Activated CD4-positive, alpha-beta T cell treated with anti-CD3 and anti-CD28 coated beads, Interleukin-2, amount 10 ng/mL, durations not matched to agents 24 days and 14 days (primary cell): ENCODE data around the gene ARL8B. TPM values are rescaled to one million over a fixed set of nuclear protein-coding genes. Genes with fewer than 3 reads are reported as not detected.
"Not testable (repeated sequence)": the region's sequence is repeated elsewhere in the genome, so short reads cannot be mapped to it uniquely, and the experiment has no call there.

Source experiments
- DNase-seq: peaks from one replicate; pipeline ENCODE4 v3.0.0; 2022
- H3K27ac Mint-ChIP-seq: one replicate; pipeline ENCODE4 v1.8.0; 2022; ENCODE audit warnings: mild to moderate bottlenecking, mixed read lengths
- H3K27me3 Mint-ChIP-seq: one replicate; pipeline ENCODE4 v1.8.0; 2022; ENCODE audit warnings: mixed read lengths
- H3K36me3 Mint-ChIP-seq: one replicate; pipeline ENCODE4 v1.8.0; 2022; ENCODE audit warnings: low read depth, mild to moderate bottlenecking, mixed read lengths
- H3K4me1 Mint-ChIP-seq: one replicate; pipeline ENCODE4 v1.8.0; 2021; ENCODE audit warnings: mixed read lengths
- H3K4me3 Mint-ChIP-seq: one replicate; pipeline ENCODE4 v1.8.0; 2022; ENCODE audit warnings: mild to moderate bottlenecking, moderate library complexity, mixed read lengths
- H3K9me3 Mint-ChIP-seq: one replicate; pipeline ENCODE4 v1.8.0; 2021; ENCODE audit warnings: mixed read lengths
- intact Hi-C: fragments of 100-400 bp; cut with micrococcal nuclease; formaldehyde crosslinking; loops from one replicate; pipeline ENCODE4 v1.15.1; 2023
- total RNA-seq: library from RNA; stranded (reverse); gene quantifications from 2 replicates; pipeline ENCODE4 v1.2.3, GENCODE V29; 2022

The ARL8B gene
- total RNA-seq, 1 donor from 2014 or later, result 50.4 TPM

DNA sequence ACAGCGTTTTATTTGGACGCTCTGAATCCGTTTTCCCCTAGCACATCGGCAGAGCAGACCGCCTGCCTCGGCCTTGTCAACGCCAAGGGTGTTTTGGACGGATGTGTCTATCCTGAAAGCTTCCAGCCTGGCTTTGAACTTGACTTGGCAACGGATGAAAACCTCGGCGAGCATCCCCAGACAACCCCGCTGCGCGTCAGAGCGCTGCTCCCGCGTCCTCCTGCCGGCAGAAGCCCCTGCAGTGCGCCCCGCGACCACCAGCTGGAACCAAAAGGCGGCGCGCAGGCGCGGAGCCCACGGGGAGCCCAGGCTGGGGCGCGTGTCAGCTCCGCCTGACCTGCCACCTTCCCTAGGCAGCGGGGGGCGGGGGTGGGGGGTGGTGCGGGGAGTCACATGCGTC, 26.2 kb upstream of the ARL8B start:
- Mint-ChIP-seq H3K4me1 (peaks cover 4% of the 10 kb centered on the region), H3K27me3 (peaks cover 31% of the 10 kb centered on the region), H3K9me3 (no peaks in the 10 kb centered on the region), H3K4me3 (peak overlapping the region; percentile 31), H3K27ac (no peak overlapping the region), H3K36me3 (no peaks in the 10 kb centered on the region)
- DNase-seq, result no peak
- intact Hi-C loops, result no loop called here

GRCh38 chr3:5096336-5097008, 25.6 kb upstream of the ARL8B start:
- H3K4me1 Mint-ChIP-seq, result peaks cover 4% of the 10 kb centered on the region
- no peaks in the 10 kb centered on the region for H3K36me3 Mint-ChIP-seq
- no peak overlapping the region for H3K27ac Mint-ChIP-seq
- peaks cover 32% of the 10 kb centered on the region for H3K27me3 Mint-ChIP-seq
- DNase-seq, result no peak
- H3K4me3 Mint-ChIP-seq, result no peak overlapping the region
- H3K9me3 Mint-ChIP-seq, result peaks cover 2% of the 10 kb centered on the region
- intact Hi-C loops, result no loop called here

DNA sequence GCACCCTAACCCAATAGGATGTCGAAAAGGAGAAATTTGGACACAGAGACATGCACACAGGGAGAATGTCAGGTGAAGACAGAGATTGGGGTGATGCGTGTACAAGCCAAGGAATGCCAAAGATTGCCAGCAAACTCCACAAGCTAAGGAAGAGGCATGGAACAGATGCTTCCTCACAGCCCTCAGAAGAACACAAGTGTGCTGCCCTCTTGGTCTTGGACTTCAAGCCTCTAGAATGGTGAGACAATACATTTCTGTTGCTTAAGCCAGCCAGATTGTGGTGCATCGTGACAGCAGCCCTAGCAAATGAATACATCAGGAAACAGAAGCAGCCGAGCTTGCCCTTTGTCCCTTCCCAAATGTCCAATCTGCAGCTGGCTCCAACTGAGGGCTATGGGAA, 23.7 kb upstream of the ARL8B start:
- intact Hi-C loops, result no loop called here
- H3K27ac Mint-ChIP-seq, result no peak overlapping the region
- peaks cover 2% of the 10 kb centered on the region for H3K9me3 Mint-ChIP-seq
- peaks cover 4% of the 10 kb centered on the region for H3K4me1 Mint-ChIP-seq
- H3K27me3 Mint-ChIP-seq, result peaks cover 36% of the 10 kb centered on the region
- H3K36me3 Mint-ChIP-seq, result no peaks in the 10 kb centered on the region
- H3K4me3 Mint-ChIP-seq, result no peak overlapping the region
- DNase-seq, result no peak

DNA sequence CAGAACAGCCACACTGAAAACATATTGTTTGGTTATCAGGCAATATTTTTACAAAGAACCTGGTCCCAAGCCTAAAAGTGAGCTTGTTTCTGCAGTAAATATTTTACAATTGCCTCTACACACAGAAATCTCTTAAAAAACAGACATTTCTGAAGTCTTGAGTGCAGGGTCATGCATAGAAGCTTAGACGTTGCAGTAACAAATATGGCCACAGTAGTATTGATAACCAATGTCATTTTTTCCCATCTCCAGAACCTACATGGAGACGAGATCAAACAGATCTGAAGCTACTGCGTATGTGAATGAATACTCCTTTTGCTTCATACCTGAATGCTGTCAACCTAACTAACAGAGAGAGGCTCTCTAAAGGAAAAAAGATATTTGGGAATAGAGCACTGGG, 19.6 kb upstream of the ARL8B start:
- H3K27me3 Mint-ChIP-seq, result peaks cover 21% of the 10 kb centered on the region
- no peaks in the 10 kb centered on the region for H3K36me3 Mint-ChIP-seq
- H3K4me1 Mint-ChIP-seq, result peaks cover 2% of the 10 kb centered on the region
- no peak overlapping the region for H3K27ac Mint-ChIP-seq
- DNase-seq, result no peak
- peaks cover 2% of the 10 kb centered on the region for H3K9me3 Mint-ChIP-seq
- intact Hi-C loops, result no loop called here
- H3K4me3 Mint-ChIP-seq, result no peak overlapping the region

- Mint-ChIP-seq H3K36me3 (no peaks in the 10 kb centered on the region), H3K27ac (no peak overlapping the region), H3K9me3 (peaks cover 2% of the 10 kb centered on the region), H3K27me3 (peaks cover 13% of the 10 kb centered on the region), H3K4me3 (no peak overlapping the region), H3K4me1 (peaks cover 2% of the 10 kb centered on the region)
- intact Hi-C loops, result no loop called here
- no peak for DNase-seq
Observed at GRCh38 chr3:5103743-5104142, 18.3 kb upstream of the ARL8B start.

- peaks cover 11% of the 10 kb centered on the region for H3K27me3 Mint-ChIP-seq
- no peak overlapping the region for H3K27ac Mint-ChIP-seq
- DNase-seq, result no peak
- H3K9me3 Mint-ChIP-seq, result peaks cover 2% of the 10 kb centered on the region
- H3K4me1 Mint-ChIP-seq, result peaks cover 2% of the 10 kb centered on the region
- intact Hi-C loops, result no loop called here
- H3K36me3 Mint-ChIP-seq, result no peaks in the 10 kb centered on the region
- H3K4me3 Mint-ChIP-seq, result no peak overlapping the region
Observed at GRCh38 chr3:5105050-5105449, 17.0 kb upstream of the ARL8B start.

GRCh38 chr3:5106371-5106770, 15.7 kb upstream of the ARL8B start:
- H3K4me3 Mint-ChIP-seq, H3K9me3 Mint-ChIP-seq, H3K27me3 Mint-ChIP-seq, H3K27ac Mint-ChIP-seq, DNase-seq, H3K4me1 Mint-ChIP-seq, H3K36me3 Mint-ChIP-seq, intact Hi-C loops: not testable (repeated sequence)

DNA sequence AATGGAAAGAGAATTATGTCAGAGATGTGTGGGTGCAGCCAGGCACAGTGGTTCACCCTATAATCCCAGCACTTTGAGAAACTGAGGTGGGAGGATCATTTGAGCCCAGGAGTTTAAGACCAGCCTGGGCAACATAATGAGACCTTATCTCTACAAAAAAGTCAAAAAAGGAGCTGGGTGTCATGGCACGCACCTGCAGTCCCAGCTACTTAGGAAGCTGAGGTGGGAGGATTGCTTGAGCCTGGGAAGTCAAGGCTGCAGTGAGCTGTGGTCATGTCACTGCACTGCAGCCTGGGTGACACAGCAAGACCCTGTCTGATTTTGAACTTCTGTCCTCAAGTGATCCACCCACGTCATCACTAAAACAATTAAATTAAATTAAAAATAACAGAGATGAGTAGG, 15.2 kb upstream of the ARL8B start:
- intact Hi-C loops, DNase-seq, H3K27me3 Mint-ChIP-seq, H3K9me3 Mint-ChIP-seq, H3K36me3 Mint-ChIP-seq, H3K4me3 Mint-ChIP-seq, H3K27ac Mint-ChIP-seq, H3K4me1 Mint-ChIP-seq: not testable (repeated sequence)

DNA sequence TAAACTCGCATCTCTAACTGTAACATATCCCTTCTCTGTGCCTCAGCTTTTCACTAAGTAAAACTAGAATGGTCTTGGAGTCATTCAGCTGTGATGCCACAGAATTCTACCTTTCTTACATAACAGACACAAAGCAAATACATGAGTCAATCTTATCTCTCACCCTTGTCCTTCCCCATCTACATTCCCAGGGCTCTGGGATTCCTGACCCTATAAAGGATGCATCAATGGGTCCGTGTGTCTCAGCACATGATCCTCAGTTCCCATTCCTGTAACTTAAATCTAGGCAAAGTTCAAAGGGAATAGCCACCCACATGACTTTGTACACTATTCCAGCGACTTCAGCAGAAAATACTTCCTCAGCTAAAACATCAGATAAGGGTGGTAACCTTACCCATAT, 11.8 kb upstream of the ARL8B start:
- Mint-ChIP-seq H3K4me1 (peaks cover 5% of the 10 kb centered on the region), H3K4me3 (no peak overlapping the region), H3K27ac (no peak overlapping the region), H3K27me3 (peaks cover 2% of the 10 kb centered on the region), H3K9me3 (no peaks in the 10 kb centered on the region), H3K36me3 (no peaks in the 10 kb centered on the region)
- DNase-seq, result no peak
- intact Hi-C loops, result no loop called here

- intact Hi-C loops, result no loop called here
- no peak for DNase-seq
- Mint-ChIP-seq H3K4me3 (no peak overlapping the region), H3K36me3 (no peaks in the 10 kb centered on the region), H3K27ac (no peak overlapping the region), H3K9me3 (no peaks in the 10 kb centered on the region), H3K27me3 (no peaks in the 10 kb centered on the region), H3K4me1 (peaks cover 2% of the 10 kb centered on the region)
Observed at GRCh38 chr3:5112043-5112442, 10.0 kb upstream of the ARL8B start.

DNA sequence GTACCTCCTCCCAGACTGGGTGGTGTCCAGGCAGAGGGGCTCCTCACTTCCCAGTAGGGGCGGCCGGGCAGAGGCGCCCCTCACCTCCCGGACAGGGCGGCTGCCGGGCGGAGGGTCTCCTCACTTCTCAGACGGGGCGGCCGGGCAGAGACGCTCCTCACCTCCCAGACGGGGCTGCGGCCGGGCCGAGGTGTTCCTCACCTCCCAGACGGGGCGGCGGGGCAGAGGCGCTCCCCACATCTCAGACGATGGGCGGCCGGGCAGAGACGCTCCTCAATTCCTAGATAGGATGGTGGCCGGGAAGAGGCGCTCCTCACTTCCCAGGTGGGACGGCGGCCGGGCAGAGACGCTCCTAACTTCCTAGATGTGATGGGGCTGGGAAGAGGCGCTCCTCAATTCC, 8.4 kb upstream of the ARL8B start:
- DNase-seq, H3K9me3 Mint-ChIP-seq, H3K4me1 Mint-ChIP-seq, H3K4me3 Mint-ChIP-seq, H3K36me3 Mint-ChIP-seq, H3K27me3 Mint-ChIP-seq, intact Hi-C loops, H3K27ac Mint-ChIP-seq: not testable (repeated sequence)

- Mint-ChIP-seq H3K9me3 (no peaks in the 10 kb centered on the region), H3K4me3 (no peak overlapping the region), H3K36me3 (no peaks in the 10 kb centered on the region), H3K4me1 (peaks cover 2% of the 10 kb centered on the region), H3K27me3 (no peaks in the 10 kb centered on the region), H3K27ac (no peak overlapping the region)
- no peak for DNase-seq
- intact Hi-C loops, result no loop called here
Observed at GRCh38 chr3:5115506-5116162, 6.5 kb upstream of the ARL8B start.

GRCh38 chr3:5116538-5116937, 5.6 kb upstream of the ARL8B start:
- no peaks in the 10 kb centered on the region for H3K9me3 Mint-ChIP-seq
- no peaks in the 10 kb centered on the region for H3K36me3 Mint-ChIP-seq
- H3K4me1 Mint-ChIP-seq, result peaks cover 2% of the 10 kb centered on the region
- intact Hi-C loops, result no loop called here
- H3K27ac Mint-ChIP-seq, result no peak overlapping the region
- no peak overlapping the region for H3K4me3 Mint-ChIP-seq
- DNase-seq, result no peak
- no peaks in the 10 kb centered on the region for H3K27me3 Mint-ChIP-seq

GRCh38 chr3:5120446-5120845, 1.6 kb upstream of the ARL8B start:
- H3K4me3 Mint-ChIP-seq, result no peak overlapping the region
- no peak overlapping the region for H3K27ac Mint-ChIP-seq
- no peaks in the 10 kb centered on the region for H3K9me3 Mint-ChIP-seq
- H3K27me3 Mint-ChIP-seq, result no peaks in the 10 kb centered on the region
- peaks cover 11% of the 10 kb centered on the region for H3K36me3 Mint-ChIP-seq
- peaks cover 21% of the 10 kb centered on the region for H3K4me1 Mint-ChIP-seq
- intact Hi-C loops, result loop anchor here (5.0 to 10.0 kb wide), 3 partner anchors 42 to 408 kb away; no protein-coding TSS in a partner anchor
- no peak for DNase-seq
